OCI-M2 (cell line): ENCODE results near the gene ARID1B.

Source experiments
- DNase-seq: peaks from one replicate; lab custom pipeline; 2025; ENCODE audit not compliant: unreplicated experiment; lab: John Stamatoyannopoulos, UW

Gene ARID1B

DNA sequence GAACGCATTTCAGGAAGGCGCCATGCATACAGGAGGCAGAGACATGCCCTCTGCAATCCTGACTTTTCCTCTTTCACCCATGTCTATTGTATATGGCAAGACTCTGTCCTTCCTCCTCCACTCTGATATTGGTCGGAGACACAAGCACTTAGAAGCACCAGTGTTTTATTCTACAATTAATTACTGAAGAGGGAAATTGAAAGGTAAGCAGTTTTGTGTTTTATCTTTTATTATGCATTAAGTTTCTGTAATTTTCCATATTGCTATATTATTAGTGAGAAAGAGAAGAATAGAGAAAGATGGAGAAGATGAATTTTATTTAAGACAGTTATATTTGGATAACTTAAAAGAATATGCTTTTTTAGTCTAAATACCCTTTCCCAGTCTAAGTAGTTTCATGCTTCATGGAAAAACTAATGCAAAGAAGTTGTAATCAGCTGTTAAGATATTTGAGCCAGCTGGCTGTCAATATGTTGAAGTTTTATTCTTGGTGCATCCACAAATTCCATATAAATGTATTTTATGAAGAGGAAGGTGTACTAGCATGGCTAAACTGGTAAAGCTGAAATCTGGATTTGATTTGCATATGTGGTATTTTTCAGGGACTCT lies 13.6 kb downstream of the ARID1B start:
- DNase-seq, result no peak

GRCh38 chr6:156791320-156791850 lies 14.2 kb downstream of the ARID1B start:
- DNase-seq, result no peak

DNA sequence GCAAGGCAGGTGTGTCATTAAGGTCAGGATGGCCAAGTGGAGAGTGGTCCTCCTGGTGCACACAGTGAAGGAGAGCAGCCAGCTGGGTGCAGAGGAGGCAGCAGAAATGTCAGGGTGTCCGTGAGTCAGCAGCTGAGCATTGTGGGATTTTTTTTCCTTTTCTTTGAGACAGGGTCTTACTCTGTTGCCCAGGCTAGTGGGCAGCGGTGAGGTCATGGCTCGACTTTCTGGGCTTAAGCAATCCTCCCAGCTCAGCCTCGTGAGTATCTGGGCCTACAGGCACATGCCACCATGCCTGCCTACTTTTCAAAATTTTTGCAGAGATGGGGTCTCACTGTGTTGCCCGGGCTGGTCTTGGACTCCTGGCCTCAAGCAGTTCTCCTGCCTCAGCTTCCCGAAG lies 16.0 kb downstream of the ARID1B start:
- no peak for DNase-seq

DNA sequence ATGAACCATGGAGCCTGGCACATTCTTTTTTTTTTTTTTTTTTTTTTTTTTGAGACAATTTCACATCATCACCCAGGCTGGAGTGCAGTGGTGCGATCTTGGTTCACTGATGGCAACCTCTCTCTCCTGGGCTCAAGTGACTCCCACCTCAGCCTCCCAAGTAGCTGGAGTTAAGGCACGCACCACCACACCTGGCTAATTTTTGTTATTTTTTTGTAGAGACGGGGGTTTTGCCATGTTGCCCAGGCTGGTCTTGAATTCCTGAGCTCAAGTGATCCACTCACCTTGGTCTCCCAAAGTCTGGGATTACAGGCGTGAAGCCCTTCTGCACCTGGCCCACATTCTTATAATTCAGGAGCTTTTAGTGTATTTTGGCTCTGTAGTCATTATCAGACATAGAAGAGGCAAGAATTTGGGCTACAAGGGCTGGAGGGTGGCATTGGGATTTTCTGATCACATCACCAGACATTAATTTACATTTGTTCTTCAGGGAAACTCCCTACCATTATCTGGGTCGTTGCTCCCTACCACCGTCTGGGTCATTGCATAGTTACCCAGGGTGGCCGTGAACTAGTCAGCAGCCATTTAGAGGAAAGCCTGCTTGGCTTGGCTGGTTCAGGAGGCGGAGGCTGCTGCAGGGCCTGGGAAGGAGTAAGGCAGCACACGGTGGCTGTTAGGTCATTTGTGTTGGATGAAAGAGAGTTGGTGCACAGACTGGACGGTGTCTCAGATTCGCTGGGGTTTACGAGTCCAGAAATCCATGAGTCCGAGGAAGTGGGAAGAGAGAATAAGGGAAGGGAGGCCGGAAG lies 17.6 kb downstream of the ARID1B start:
- DNase-seq, result no peak

- no peak for DNase-seq
Observed at GRCh38 chr6:156795825-156796224, 18.6 kb downstream of the ARID1B start.

DNA sequence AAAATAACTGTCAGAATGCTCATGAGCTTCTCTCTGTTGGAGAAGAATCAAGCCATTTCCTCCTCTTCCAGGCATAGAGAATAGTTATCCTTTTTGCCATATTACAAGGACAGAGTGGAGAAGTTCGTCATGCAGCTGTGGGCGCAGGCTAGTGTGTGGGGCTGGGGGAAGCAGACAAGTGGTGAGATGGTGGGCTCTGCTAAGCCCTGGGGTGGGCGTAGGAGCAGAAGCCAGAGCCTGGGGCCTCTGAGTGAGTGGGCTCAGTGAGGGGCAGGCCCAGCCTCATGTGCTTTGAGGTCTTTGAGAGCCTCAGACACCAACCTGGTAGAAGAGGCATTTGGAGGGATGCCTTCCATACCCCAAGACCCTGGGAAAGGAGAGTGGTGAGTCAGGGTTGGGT lies 19.4 kb downstream of the ARID1B start:
- no peak for DNase-seq

DNA sequence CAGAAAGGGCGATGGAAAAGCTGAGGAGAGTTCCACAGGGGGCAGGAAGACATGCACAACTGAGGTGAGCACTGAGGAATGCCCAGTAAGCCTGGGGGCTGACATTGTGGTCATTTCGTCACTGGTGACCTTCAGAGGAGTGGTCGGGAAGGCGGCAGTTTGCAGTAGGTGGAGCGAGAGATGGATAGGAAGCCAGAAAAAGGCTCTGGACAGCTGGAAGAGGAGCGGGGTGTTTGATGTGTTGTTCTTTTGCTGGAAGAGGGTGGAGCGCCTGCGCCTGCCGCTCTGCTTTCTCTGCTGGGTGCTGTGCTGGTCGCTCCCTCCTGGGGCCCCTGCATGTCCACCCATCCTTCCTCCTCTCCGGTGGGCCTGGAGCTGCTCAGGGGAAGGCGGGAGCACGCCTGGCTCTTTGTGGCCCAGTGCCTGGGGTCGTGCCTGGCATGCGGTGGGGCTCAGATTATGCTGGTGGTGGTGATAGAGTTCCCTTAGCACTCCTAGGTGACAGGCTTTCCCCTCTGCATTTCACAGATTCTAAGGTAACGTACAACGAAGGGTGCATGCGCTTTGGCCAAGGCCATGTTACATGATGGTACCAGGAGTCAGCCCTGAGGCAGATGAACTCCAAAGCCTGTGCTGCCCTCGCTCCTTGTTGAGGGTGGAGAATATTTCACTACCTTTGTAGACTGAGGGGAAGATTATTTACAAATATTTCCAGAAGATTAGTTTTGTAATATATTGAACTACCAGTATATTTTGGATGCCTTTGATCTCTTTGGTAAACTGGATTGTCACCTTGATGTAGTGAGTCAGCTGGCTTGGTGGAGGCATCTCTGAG lies 20.9 kb downstream of the ARID1B start:
- no peak for DNase-seq

DNA sequence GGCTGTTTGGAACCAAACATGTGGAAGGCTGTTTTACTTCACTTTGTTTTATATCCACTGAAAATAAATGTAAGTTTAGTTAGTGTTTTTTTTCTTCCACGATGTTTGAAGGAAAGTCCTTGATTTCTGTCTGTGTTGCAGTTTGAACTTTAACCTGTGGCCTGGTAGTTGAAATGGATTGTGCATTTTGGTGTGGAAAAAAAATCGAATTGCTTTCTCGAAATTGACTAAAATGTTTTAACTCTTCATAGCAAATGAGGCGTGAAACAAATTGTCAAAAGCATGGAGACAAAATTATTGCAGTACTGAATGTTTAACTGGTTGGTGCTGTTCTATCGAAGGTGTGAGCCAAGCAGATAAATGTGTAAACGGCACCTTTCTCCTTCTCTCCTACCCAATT lies 24.5 kb downstream of the ARID1B start:
- DNase-seq, result no peak

DNA sequence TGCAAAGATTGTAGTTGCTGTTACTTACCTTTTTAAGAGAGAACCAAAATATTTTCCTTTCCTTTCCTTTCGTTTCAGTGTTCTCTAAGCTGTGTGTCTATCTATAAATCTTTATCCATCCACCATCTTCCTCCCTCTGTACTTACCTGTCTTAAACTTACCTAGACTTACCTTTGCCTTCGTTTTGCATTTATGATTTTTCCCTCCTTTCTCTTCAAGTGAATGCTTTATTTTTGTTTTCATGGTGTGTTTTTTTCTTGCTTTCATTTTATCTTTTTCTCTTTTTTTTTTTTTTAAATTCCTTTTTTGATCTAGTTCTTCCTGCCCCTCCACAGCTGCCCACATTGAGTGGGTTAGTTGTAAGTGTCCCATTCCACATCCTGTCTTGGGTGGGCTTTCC lies 26.2 kb downstream of the ARID1B start:
- DNase-seq, result no peak

GRCh38 chr6:156804402-156804801 lies 27.2 kb downstream of the ARID1B start:
- DNase-seq, result no peak

GRCh38 chr6:156806155-156806554 lies 29.0 kb downstream of the ARID1B start:
- DNase-seq, result no peak

DNA sequence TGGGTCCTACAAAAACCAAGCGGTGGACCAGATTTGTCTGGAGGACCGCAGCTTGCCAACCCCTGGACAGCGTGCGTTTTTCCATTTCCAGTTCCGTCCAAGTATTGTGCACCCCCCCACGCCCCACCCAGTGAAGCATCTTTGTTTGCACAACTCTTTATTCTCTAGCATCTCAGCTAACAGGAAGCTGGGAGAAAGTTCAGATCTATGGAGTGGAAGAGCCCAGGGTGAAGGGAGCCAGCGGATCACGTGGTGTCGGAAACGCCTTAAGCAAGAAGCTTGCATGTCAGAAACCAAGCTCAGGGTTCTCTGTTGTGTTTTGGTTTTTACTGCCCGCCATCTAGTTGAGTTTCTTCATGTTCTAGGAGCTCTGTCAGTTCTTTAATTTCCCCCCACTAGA lies 29.9 kb downstream of the ARID1B start:
- DNase-seq, result no peak

DNA sequence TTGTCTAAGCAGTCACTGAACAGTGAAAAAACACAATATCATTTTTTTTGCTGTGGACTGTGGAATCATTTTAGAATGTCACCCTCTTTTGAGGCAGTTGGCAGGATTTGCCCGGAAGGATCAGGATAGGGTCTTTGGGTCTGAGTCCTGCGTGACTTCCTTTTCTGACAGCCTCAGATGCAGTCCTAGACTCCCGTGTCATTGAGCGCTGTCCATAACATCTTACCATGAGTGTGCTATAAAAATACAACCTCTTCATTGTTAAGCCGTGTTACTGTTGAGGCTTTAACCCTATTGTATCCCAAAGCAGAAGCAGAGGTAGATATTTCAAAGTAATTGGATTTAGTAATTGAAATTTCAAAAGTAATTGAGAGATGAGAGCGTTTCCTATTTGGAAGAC lies 30.6 kb downstream of the ARID1B start:
- DNase-seq, result no peak

DNA sequence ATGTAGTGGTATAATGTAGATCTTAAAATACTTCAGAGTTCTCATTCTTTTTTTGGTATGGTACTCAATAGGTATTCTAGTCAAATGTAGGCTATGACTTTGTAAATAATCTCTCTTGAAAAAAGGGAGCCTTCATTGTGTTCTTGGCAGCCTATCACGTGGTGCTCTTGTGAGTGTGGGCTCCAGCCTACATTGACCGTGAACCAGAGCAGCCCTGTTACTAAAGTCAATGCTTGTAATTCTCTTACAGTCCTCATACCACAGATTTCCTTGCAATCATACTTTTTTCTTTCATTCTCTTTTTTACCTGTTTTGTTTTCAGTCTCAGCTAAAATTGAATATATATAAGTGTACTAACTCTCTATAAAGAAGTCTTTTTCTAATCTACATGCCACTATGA lies 31.1 kb downstream of the ARID1B start:
- DNase-seq, result no peak

DNA sequence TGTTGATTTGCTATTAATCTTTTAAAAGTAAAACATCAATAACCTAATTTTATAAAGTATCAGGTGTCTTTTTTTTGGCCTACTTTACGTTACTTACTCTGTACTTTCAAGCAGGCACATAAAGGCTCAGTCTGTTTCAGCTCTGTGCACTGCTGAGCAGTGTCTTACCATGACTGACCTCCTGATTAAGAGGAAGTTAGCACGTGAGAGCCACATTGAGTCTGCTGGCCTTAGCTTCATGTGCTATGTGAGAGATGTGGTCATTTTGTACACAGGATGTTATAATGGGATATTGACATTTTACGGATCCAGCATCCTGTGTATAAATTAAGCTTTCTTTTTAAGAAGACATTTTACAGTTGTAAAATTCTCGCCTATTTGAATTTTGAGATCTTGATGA lies 31.9 kb downstream of the ARID1B start:
- no peak for DNase-seq

DNA sequence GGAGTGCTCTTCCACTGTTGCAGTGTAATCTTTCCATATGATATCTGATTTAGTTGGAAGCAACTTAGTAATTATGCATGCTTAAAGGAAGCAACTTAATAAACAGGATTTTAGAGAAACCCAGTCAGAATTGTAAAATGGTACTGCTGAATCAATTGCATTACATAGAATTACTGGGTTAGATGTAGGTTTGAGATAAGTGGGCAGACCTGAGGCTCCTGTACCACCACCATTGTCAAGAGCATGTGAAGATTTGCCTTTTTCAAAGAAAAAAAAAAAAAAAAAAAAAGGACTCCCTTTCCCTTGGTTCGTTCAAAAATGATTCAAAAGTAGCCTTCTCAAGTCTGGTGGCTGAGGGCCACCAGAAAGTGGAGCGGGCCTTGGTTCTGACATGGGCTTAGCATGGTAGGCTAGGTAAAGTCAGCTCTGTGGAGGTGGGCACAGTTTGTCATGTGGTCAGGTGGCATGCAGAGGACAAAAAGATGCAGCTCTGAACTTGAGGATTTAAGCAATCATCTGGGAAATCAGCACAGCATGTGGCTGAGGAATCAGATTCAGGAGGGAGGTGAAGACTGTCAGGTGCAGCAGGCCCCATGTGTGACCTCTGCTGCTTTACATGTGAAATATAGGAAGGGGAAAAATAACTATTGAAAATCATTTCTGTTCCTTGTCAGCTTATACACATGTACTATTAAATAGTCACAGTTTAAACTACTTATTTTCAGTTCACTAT lies 32.4 kb downstream of the ARID1B start:
- no peak for DNase-seq

DNA sequence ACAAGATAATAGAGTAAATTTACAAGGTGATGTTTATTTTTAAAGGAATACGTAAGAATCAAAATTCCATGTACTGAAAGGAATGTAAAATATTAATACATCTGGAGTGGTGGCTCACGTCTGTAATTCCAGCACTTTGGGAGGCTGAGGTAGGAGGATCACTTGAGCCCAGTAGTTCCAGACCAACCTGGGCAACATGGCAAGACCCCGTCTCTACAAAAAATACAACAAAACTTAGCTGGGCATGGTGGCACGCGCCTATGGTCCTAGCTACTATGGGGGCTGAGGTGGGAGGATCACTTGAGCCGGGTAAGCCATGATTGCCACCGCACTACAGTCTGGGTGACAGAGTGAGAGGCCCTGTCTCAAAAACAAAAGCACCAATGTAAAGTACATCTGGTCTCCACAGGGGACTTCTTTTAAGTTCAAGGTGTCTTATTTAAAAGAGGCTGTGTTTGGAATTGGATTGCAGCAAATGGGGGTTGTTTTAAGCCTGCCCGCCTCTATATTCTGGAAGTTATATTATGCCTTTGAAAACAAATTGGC lies 36.9 kb downstream of the ARID1B start:
- DNase-seq, result no peak

- no peak for DNase-seq
Observed at GRCh38 chr6:156816505-156816904, 39.3 kb downstream of the ARID1B start.

DNA sequence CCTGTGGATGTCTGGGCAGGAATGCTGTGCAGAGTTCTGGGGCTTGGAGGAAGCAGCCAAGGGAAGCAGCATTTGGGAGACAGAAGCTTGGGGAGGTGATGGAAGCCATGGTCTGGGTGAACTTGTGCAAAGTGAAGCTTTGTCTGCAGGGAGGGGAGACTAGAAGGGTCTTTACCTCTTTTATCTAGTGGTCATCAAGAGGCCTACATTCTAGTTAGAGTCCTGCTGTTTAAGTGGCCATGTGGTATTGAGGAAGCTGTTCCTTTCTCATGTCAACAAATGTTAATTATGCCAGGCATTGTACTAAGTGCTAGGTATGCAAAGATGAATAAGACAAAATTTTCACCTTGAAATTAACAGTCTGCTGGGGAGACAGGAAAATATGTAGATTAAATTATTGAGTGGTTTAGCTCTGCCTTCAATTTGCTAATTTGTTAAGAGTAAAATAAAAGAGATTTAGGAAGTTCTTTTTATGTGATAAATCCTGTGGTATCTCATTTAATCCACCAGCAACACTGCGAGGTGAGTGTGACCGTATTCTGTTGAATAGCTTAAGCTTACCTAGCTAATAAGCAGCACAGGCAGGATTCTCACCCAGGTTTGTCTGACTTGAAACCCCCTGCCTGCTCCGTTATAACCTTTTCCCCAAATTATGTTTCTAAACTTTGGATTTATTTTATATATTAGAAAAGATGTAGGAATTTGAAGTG lies 43.1 kb downstream of the ARID1B start:
- DNase-seq, result no peak

DNA sequence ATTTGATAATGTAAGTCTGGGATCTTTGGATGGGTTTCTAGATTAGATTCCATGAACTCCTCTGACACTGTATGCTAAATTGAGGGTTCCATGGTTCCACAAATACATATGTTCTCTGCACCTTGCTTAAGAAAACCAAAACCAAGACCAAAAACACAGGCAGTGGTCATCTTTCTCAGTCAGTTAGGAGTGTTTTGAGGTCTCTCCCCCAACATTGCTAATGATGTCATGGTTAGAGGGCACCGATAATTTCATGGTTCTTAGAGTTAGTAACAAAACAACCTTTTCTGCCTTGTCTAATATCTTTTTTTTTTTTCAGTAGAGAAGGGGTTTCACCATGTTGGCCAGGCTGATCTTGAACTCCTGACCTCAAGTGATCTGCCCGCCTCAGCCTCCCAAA lies 44.5 kb downstream of the ARID1B start:
- no peak for DNase-seq
